Fibroblast of lung (primary cell): ENCODE results near the gene LTBP2. TPM values are rescaled to one million over a fixed set of nuclear protein-coding genes. Genes with fewer than 3 reads are reported as not detected.

ENCODE experiments used
- DNase-seq, 2 donors: peaks; one replicate each; pipeline versions ENCODE4 v3.0.0 to v3.0.0-alpha.2; 2010; ENCODE audit warnings: low read depth in 2 of 2
- H2AFZ ChIP-seq: 2 replicates; pipeline ENCODE4 v1.5.1; 2012; ENCODE audit warnings: low read length, control low read depth, inconsistent platforms
- H3K27ac ChIP-seq: 2 replicates; pipeline ENCODE4 v1.5.1; 2011; ENCODE audit warnings: low read length, control low read depth; ENCODE audit not compliant: insufficient read depth
- H3K27me3 ChIP-seq: 2 replicates; pipeline ENCODE4 v1.5.1; 2011; ENCODE audit warnings: mild to moderate bottlenecking, low read length; ENCODE audit not compliant: control insufficient read depth, insufficient read depth
- H3K36me3 ChIP-seq: 2 replicates; pipeline ENCODE4 v1.5.1; 2011; ENCODE audit warnings: low read length; ENCODE audit not compliant: control insufficient read depth, insufficient read depth
- H3K4me1 ChIP-seq: 2 replicates; pipeline ENCODE4 v1.5.1; 2011; ENCODE audit warnings: low read length; ENCODE audit not compliant: control insufficient read depth, insufficient read depth; ENCODE audit errors: extremely low read depth
- H3K4me2 ChIP-seq: 2 replicates; pipeline ENCODE4 v1.5.1; 2011; ENCODE audit warnings: low read length, control low read depth; ENCODE audit not compliant: insufficient read depth; ENCODE audit errors: extremely low read depth
- H3K4me3 ChIP-seq, 4 experiments: fragments of 200-600 bp in 1 of 4; sonication (generic) in 1 of 4; replicated peaks in 1 of 4; 2 replicates each; pipeline ENCODE4 v1.5.1; 2011 to 2016; ENCODE audit warnings: low read length in 4 of 4, low read depth in 3 of 4, mild to moderate bottlenecking in 3 of 4, control low read depth in 2 of 4, inconsistent platforms in 1 of 4, mixed read lengths in 1 of 4; ENCODE audit not compliant: insufficient read depth in 1 of 4; ENCODE audit errors: control extremely low read depth in 1 of 4
- H3K79me2 ChIP-seq: 2 replicates; pipeline ENCODE4 v1.5.1; 2012; ENCODE audit warnings: mild to moderate bottlenecking, low read length, inconsistent platforms; ENCODE audit not compliant: control insufficient read depth, insufficient read depth
- H3K9ac ChIP-seq: 2 replicates; pipeline ENCODE4 v1.5.1; 2011; ENCODE audit warnings: mild to moderate bottlenecking, low read length, control low read depth; ENCODE audit not compliant: insufficient read depth
- H3K9me3 ChIP-seq: 2 replicates; pipeline ENCODE4 v1.5.1; 2012; ENCODE audit warnings: low read depth, low read length; ENCODE audit not compliant: control insufficient read depth, insufficient read depth
- H4K20me1 ChIP-seq: 2 replicates; pipeline ENCODE4 v1.5.1; 2011; ENCODE audit warnings: low read length; ENCODE audit not compliant: control insufficient read depth, insufficient read depth; ENCODE audit errors: extremely low read depth
- EZH2 ChIP-seq: IDR thresholded peaks from 2 replicates; pipeline ENCODE4 v1.5.1; 2012; ENCODE audit warnings: low read length, control low read depth, mild to moderate bottlenecking; ENCODE audit errors: missing control alignments
- polyA minus RNA-seq: library from RNA; depleted of rRNA, polyadenylated mRNA; stranded (reverse); fragments of >200 nt; gene quantifications from 2 replicates; pipeline ENCODE4 v1.2.3, GENCODE V29; 2011; ENCODE audit warnings: low replicate concordance
- polyA plus RNA-seq, 2 donors: library from polyadenylated mRNA; depleted of rRNA in 1 of 2; stranded (reverse) in 1 of 2; unstranded in 1 of 2; fragments of >200 nt; gene quantifications; 2 replicates each; pipeline ENCODE4 v1.2.1, GENCODE V29; 2011 to 2012; ENCODE audit warnings: missing spikeins in 1 of 2
- total RNA-seq: library from RNA; depleted of rRNA; stranded (reverse); fragments of >200 nt; gene quantifications from 2 replicates; pipeline ENCODE4 v1.2.1, GENCODE V29; 2014
- TF ChIP-seq, protein P1 (sequence below), 2 donors: IDR thresholded peaks in 1 of 2; conservative IDR thresholded peaks in 1 of 2; 1 replicate in 1 of 2; 2 replicates in 1 of 2; pipeline ENCODE4 v1.5.1; 2011 to 2012; ENCODE audit warnings: low read length in 2 of 2, control low read depth in 1 of 2, inconsistent platforms in 1 of 2, low read depth in 1 of 2, mild to moderate bottlenecking in 1 of 2

Gene LTBP2
- total RNA-seq (243 and 514 TPM in 2 replicates), polyA plus RNA-seq (108 and 112 TPM in 2 replicates), polyA minus RNA-seq (328 and 406 TPM in 2 replicates)
- polyA plus RNA-seq (2012): 184 and 214 TPM in 2 replicates

DNA sequence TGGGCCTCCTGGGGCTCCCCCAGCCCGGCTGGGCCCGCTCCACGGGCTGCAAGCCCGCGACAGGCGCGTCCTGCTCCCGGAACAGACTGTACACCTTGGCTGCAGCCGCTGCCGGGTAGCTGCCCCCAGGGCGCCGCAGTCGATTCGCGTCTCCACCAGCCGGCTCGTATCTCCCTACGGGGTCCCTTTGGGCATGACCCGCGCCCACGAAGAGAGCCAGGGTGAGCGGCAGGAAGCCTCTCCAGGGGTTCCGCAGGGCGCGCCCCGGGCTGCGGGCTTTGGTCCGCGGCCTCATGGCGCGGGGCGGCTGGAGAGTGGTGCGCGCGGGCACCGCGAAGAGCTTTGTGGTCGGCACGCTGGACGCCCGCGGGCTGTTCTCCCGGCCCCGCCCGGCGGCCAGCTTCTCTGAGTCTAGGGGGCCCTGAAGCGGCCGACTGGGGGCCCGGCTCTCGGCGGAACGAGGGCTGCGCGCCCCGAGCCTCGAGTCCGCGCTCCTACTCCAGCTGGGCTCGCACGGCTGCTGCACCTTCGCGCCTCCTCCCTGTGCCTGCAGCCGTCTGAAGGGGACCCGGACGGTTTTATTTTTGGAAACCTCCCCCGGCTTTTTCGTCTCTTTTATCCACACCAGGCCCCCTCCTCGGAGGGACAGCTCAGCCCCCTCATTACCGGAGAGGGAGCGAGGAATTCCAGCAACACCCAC lies at the start of gene LTBP2:
TSS of gene LTBP2 (minus strand) at position 588 of the 700 bp plus-strand sequence. CDS start at position 295, 293 bp downstream.
- DNase-seq: peak in 1 of 2 donors; percentile 55
- no peaks in the 10 kb centered on the region for H4K20me1 ChIP-seq
- H3K27ac ChIP-seq: peak within 1 kb of the TSS; percentile 79
- TF ChIP-seq, protein P1, sequence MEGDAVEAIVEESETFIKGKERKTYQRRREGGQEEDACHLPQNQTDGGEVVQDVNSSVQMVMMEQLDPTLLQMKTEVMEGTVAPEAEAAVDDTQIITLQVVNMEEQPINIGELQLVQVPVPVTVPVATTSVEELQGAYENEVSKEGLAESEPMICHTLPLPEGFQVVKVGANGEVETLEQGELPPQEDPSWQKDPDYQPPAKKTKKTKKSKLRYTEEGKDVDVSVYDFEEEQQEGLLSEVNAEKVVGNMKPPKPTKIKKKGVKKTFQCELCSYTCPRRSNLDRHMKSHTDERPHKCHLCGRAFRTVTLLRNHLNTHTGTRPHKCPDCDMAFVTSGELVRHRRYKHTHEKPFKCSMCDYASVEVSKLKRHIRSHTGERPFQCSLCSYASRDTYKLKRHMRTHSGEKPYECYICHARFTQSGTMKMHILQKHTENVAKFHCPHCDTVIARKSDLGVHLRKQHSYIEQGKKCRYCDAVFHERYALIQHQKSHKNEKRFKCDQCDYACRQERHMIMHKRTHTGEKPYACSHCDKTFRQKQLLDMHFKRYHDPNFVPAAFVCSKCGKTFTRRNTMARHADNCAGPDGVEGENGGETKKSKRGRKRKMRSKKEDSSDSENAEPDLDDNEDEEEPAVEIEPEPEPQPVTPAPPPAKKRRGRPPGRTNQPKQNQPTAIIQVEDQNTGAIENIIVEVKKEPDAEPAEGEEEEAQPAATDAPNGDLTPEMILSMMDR (conservative IDR thresholded peaks at IDR 0.05 in 1 of 2, IDR thresholded peaks at IDR 0.05 in 1 of 2; ENCODE audit: low read depth in 1 of 2, low read length in 2 of 2): no peak
- TF ChIP-seq EZH2: no peak
- H3K4me3 ChIP-seq: peak within 1 kb of the TSS; percentile 49 to 94 (median 78)
- H3K9ac ChIP-seq: peak within 1 kb of the TSS; percentile 85
- H2AFZ ChIP-seq: peak within 1 kb of the TSS; percentile 40
- peaks cover 26% of the 10 kb centered on the region for H3K4me1 ChIP-seq
- peak within 1 kb of the TSS; percentile 87 for H3K4me2 ChIP-seq
- H3K27me3 ChIP-seq: no peaks in the 10 kb centered on the region
- peaks cover 2% of the 10 kb centered on the region for H3K36me3 ChIP-seq
- H3K9me3 ChIP-seq: no peaks in the 10 kb centered on the region
- peaks cover 57% of the 10 kb centered on the region for H3K79me2 ChIP-seq

DNA sequence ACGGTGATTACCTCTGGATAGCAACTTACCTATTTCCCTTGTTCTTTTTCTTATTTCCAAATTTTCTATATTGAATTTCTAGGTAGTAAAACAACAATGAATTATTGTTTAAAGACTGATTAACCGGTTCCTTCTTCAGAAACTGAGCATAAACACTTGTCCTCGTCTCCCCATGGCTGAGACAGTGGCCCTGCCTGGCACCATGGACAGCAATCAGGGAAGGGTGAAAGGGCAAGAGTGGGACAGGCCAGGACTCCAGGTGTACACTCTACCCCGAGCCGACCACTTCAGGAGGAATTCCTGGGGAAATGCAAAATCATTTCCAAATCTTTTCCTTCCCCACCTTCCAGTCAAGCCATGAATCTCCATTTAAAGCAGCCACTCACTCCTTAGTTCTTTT lies 48.8 kb upstream of the LTBP2 start:
- Histone ChIP-seq H3K27me3 (no peaks in the 10 kb centered on the region), H3K9ac (no peak overlapping the region), H2AFZ (no peak overlapping the region), H3K4me2 (no peak overlapping the region), H3K4me1 (peaks cover 17% of the 10 kb centered on the region), H3K4me3 (no peak overlapping the region), H3K27ac (no peak overlapping the region), H3K9me3 (no peaks in the 10 kb centered on the region), H3K36me3 (peaks cover 5% of the 10 kb centered on the region), H4K20me1 (no peaks in the 10 kb centered on the region), H3K79me2 (no peaks in the 10 kb centered on the region)
- TF ChIP-seq, protein P1 (conservative IDR thresholded peaks at IDR 0.05 in 1 of 2, IDR thresholded peaks at IDR 0.05 in 1 of 2; ENCODE audit: low read depth in 1 of 2, low read length in 2 of 2): no peak
- no peak for TF ChIP-seq EZH2
- no peak for DNase-seq

DNA sequence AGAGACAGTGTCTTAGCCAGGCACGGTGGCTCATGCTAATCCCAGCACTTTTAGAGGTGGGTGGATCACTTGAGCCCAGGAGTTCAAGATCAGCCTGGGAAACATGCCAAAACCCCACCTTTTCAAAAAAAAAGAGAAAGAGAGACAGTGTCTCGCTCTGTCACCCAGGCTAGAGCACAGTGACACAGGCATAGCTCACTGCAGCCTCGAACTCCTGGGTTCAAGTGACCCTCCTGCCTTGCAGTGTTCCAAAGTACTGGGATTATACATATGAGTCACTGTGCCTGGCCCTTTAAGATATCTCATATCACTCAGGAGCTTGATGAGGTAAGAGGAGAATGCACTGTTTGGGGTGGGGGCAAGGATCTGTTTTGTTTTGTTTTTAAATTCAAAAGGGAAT lies 48.1 kb upstream of the LTBP2 start:
- Histone ChIP-seq H3K4me2 (no peak overlapping the region), H3K27me3 (no peaks in the 10 kb centered on the region), H3K9ac (no peak overlapping the region), H2AFZ (no peak overlapping the region), H4K20me1 (no peaks in the 10 kb centered on the region), H3K27ac (no peak overlapping the region), H3K79me2 (no peaks in the 10 kb centered on the region), H3K9me3 (no peaks in the 10 kb centered on the region), H3K4me3 (no peak overlapping the region), H3K36me3 (peaks cover 5% of the 10 kb centered on the region), H3K4me1 (peaks cover 24% of the 10 kb centered on the region)
- no peak for TF ChIP-seq EZH2
- TF ChIP-seq, protein P1 (conservative IDR thresholded peaks at IDR 0.05 in 1 of 2, IDR thresholded peaks at IDR 0.05 in 1 of 2; ENCODE audit: low read depth in 1 of 2, low read length in 2 of 2): no peak
- peak in 1 of 2 donors; percentile 19 for DNase-seq
